ENCODE results near the gene LZTS2. TPM values are rescaled to one million over a fixed set of nuclear protein-coding genes. Genes with fewer than 3 reads are reported as not detected.
"Not testable (repeated sequence)": the region's sequence is repeated elsewhere in the genome, so short reads cannot be mapped to it uniquely, and the experiment has no call there.

LZTS2 gene
- total and polyA plus RNA-seq, 2 experiments from 2014 or later = 27.6 to 88.3 TPM

DNA sequence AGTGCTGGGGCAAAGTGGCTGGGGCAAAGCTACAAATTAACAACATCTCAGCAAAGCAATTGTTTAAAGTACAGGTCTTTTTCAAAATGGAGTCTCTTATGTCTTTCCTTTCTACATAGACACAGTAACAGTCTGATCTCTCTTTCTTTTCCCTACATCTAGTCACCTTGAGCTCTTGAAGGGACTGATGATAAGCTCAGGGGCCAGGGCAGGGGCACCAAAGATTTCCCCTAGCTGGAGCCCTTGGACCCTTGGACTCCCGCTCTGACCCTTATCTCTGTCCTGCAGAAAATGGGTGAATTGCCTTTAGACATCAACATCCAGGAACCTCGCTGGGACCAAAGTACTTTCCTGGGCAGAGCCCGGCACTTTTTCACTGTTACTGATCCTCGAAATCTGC, 34.8 kb downstream of the LZTS2 start:
- H4K20me1 ChIP-seq (replicated peaks; ENCODE audit: insufficient read depth); H2AFZ ChIP-seq; H3K36me3 Mint-ChIP-seq (ENCODE audit: low read depth); H3K27ac ChIP-seq (ENCODE audit: low read depth); H3K27ac Mint-ChIP-seq; H3K4me3 Mint-ChIP-seq; DNase-seq (ENCODE audit: low spot score); H3K4me2 ChIP-seq; H3K36me3 ChIP-seq (ENCODE audit: insufficient read depth); ATAC-seq; H3K9me2 ChIP-seq (ENCODE audit: insufficient read depth); H3F3A ChIP-seq (replicated peaks; ENCODE audit: low read depth); H3K79me2 ChIP-seq (replicated peaks; ENCODE audit: insufficient read depth); H3K9me3 Mint-ChIP-seq; H3K4me3 ChIP-seq: not testable (repeated sequence)
- Mint-ChIP-seq H3K27me3 (ENCODE audit: insufficient read depth, low read depth, poor library complexity) (peaks cover 63% of the 10 kb centered on the region), H3K4me1 (peaks cover 21% of the 10 kb centered on the region)
- peaks cover 61% of the 10 kb centered on the region for H3K27me3 ChIP-seq (ENCODE audit: insufficient read depth)
- peaks cover 18% of the 10 kb centered on the region; the same call in 1 of the 2 replicates for H3K4me1 ChIP-seq (ENCODE audit: insufficient read depth)

DNA sequence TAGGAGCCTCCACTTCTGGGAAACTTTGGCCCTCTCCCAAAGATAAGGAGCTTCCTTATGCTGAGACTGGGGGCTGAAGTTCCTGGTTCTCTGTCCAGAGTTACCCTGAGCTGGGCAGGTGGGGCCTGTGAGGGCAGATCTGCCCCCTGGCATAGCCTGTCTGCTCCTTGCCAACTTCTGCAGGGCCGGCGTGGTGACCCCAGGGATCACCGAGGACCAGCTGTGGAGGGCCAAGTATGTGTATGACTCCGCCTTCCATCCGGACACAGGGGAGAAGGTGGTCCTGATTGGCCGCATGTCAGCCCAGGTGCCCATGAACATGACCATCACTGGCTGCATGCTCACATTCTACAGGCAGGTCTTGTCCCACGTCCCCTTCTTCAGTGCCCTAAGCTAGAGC, 35.7 kb downstream of the LZTS2 start:
- H3K27ac ChIP-seq (ENCODE audit: low read depth) = no peak overlapping the region
- no peaks in the 10 kb centered on the region for H4K20me1 ChIP-seq (replicated peaks; ENCODE audit: insufficient read depth)
- Mint-ChIP-seq H3K4me3 (no peak overlapping the region), H3K27ac (no peak overlapping the region), H3K9me3 (no peaks in the 10 kb centered on the region), H3K27me3 (ENCODE audit: insufficient read depth, low read depth, poor library complexity) (peaks cover 61% of the 10 kb centered on the region), H3K4me1 (peaks cover 17% of the 10 kb centered on the region), H3K36me3 (ENCODE audit: low read depth) (no peaks in the 10 kb centered on the region)
- H3F3A ChIP-seq (replicated peaks; ENCODE audit: low read depth) = no peaks in the 10 kb centered on the region
- H2AFZ ChIP-seq = no peak overlapping the region
- H3K36me3 ChIP-seq (ENCODE audit: insufficient read depth) = no peaks in the 10 kb centered on the region
- ATAC-seq = no peak
- peaks cover 14% of the 10 kb centered on the region; the same call in 1 of the 2 replicates for H3K4me1 ChIP-seq (ENCODE audit: insufficient read depth)
- no peaks in the 10 kb centered on the region for H3K9me2 ChIP-seq (ENCODE audit: insufficient read depth)
- no peak for DNase-seq (ENCODE audit: low spot score)
- H3K27me3 ChIP-seq (ENCODE audit: insufficient read depth) = peaks cover 57% of the 10 kb centered on the region
- no peak overlapping the region for H3K4me3 ChIP-seq
- TF ChIP-seq STAT1 (IDR thresholded peaks at IDR 0.05; ENCODE audit: unreplicated experiment) = no peak
- TF ChIP-seq, protein P1, sequence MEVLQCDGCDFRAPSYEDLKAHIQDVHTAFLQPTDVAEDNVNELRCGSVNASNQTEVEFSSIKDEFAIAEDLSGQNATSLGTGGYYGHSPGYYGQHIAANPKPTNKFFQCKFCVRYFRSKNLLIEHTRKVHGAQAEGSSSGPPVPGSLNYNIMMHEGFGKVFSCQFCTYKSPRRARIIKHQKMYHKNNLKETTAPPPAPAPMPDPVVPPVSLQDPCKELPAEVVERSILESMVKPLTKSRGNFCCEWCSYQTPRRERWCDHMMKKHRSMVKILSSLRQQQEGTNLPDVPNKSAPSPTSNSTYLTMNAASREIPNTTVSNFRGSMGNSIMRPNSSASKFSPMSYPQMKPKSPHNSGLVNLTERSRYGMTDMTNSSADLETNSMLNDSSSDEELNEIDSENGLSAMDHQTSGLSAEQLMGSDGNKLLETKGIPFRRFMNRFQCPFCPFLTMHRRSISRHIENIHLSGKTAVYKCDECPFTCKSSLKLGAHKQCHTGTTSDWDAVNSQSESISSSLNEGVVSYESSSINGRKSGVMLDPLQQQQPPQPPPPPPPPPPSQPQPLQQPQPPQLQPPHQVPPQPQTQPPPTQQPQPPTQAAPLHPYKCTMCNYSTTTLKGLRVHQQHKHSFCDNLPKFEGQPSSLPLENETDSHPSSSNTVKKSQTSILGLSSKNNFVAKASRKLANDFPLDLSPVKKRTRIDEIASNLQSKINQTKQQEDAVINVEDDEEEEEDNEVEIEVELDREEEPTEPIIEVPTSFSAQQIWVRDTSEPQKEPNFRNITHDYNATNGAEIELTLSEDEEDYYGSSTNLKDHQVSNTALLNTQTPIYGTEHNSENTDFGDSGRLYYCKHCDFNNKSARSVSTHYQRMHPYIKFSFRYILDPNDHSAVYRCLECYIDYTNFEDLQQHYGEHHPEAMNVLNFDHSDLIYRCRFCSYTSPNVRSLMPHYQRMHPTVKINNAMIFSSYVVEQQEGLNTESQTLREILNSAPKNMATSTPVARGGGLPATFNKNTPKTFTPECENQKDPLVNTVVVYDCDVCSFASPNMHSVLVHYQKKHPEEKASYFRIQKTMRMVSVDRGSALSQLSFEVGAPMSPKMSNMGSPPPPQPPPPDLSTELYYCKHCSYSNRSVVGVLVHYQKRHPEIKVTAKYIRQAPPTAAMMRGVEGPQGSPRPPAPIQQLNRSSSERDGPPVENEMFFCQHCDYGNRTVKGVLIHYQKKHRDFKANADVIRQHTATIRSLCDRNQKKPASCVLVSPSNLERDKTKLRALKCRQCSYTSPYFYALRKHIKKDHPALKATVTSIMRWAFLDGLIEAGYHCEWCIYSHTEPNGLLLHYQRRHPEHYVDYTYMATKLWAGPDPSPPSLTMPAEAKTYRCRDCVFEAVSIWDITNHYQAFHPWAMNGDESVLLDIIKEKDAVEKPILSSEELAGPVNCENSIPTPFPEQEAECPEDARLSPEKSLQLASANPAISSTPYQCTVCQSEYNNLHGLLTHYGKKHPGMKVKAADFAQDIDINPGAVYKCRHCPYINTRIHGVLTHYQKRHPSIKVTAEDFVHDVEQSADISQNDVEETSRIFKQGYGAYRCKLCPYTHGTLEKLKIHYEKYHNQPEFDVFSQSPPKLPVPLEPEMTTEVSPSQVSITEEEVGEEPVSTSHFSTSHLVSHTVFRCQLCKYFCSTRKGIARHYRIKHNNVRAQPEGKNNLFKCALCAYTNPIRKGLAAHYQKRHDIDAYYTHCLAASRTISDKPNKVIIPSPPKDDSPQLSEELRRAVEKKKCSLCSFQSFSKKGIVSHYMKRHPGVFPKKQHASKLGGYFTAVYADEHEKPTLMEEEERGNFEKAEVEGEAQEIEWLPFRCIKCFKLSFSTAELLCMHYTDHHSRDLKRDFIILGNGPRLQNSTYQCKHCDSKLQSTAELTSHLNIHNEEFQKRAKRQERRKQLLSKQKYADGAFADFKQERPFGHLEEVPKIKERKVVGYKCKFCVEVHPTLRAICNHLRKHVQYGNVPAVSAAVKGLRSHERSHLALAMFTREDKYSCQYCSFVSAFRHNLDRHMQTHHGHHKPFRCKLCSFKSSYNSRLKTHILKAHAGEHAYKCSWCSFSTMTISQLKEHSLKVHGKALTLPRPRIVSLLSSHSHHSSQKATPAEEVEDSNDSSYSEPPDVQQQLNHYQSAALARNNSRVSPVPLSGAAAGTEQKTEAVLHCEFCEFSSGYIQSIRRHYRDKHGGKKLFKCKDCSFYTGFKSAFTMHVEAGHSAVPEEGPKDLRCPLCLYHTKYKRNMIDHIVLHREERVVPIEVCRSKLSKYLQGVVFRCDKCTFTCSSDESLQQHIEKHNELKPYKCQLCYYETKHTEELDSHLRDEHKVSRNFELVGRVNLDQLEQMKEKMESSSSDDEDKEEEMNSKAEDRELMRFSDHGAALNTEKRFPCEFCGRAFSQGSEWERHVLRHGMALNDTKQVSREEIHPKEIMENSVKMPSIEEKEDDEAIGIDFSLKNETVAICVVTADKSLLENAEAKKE (CRISPR knock-in tag; IDR thresholded peaks at IDR 0.05) = no peak
- no peak for TF ChIP-seq EZH2 (IDR thresholded peaks at IDR 0.05; ENCODE audit: low read depth, unreplicated experiment)
- no peak for TF ChIP-seq EZH2phosphoT487 (IDR thresholded peaks at IDR 0.05; ENCODE audit: unreplicated experiment)
- no peak for TF ChIP-seq CREB1 (CRISPR knock-in tag; IDR thresholded peaks at IDR 0.05; ENCODE audit: low read depth)
- no peak for TF ChIP-seq ZNF114 (CRISPR knock-in tag; IDR thresholded peaks at IDR 0.05)
- TF ChIP-seq POLR2AphosphoS5 (IDR thresholded peaks at IDR 0.05; ENCODE audit: low read depth) = no peak
- TF ChIP-seq, protein P2, sequence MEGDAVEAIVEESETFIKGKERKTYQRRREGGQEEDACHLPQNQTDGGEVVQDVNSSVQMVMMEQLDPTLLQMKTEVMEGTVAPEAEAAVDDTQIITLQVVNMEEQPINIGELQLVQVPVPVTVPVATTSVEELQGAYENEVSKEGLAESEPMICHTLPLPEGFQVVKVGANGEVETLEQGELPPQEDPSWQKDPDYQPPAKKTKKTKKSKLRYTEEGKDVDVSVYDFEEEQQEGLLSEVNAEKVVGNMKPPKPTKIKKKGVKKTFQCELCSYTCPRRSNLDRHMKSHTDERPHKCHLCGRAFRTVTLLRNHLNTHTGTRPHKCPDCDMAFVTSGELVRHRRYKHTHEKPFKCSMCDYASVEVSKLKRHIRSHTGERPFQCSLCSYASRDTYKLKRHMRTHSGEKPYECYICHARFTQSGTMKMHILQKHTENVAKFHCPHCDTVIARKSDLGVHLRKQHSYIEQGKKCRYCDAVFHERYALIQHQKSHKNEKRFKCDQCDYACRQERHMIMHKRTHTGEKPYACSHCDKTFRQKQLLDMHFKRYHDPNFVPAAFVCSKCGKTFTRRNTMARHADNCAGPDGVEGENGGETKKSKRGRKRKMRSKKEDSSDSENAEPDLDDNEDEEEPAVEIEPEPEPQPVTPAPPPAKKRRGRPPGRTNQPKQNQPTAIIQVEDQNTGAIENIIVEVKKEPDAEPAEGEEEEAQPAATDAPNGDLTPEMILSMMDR (conservative IDR thresholded peaks at IDR 0.05; ENCODE audit: low read depth in 2 of 2) = no peak
- TF ChIP-seq ZNF331 (CRISPR knock-in tag; IDR thresholded peaks at IDR 0.05; ENCODE audit: low read depth) = no peak
- no peak for TF ChIP-seq JUNB (IDR thresholded peaks at IDR 0.05; ENCODE audit: unreplicated experiment)
- TF ChIP-seq NANOG (IDR thresholded peaks at IDR 0.05; ENCODE audit: borderline replicate concordance) = no peak
- TF ChIP-seq, protein P3, sequence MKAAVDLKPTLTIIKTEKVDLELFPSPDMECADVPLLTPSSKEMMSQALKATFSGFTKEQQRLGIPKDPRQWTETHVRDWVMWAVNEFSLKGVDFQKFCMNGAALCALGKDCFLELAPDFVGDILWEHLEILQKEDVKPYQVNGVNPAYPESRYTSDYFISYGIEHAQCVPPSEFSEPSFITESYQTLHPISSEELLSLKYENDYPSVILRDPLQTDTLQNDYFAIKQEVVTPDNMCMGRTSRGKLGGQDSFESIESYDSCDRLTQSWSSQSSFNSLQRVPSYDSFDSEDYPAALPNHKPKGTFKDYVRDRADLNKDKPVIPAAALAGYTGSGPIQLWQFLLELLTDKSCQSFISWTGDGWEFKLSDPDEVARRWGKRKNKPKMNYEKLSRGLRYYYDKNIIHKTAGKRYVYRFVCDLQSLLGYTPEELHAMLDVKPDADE (IDR thresholded peaks at IDR 0.05) = no peak
- no peaks in the 10 kb centered on the region for H3K79me2 ChIP-seq (replicated peaks; ENCODE audit: insufficient read depth)
- H3K4me2 ChIP-seq = no peak overlapping the region
